Fibroblast of lung (primary cell): Measurements from ENCODE around the gene SPATA33. TPM values are rescaled to one million over a fixed set of nuclear protein-coding genes. Genes with fewer than 3 reads are reported as not detected.

Experiments
- DNase-seq, 2 donors: peaks; one replicate each; pipeline versions ENCODE4 v3.0.0 to v3.0.0-alpha.2; 2010; ENCODE audit warnings: low read depth in 2 of 2
- H2AFZ ChIP-seq: 2 replicates; pipeline ENCODE4 v1.5.1; 2012; ENCODE audit warnings: low read length, control low read depth, inconsistent platforms
- H3K27ac ChIP-seq: 2 replicates; pipeline ENCODE4 v1.5.1; 2011; ENCODE audit warnings: low read length, control low read depth; ENCODE audit not compliant: insufficient read depth
- H3K27me3 ChIP-seq: 2 replicates; pipeline ENCODE4 v1.5.1; 2011; ENCODE audit warnings: mild to moderate bottlenecking, low read length; ENCODE audit not compliant: control insufficient read depth, insufficient read depth
- H3K36me3 ChIP-seq: 2 replicates; pipeline ENCODE4 v1.5.1; 2011; ENCODE audit warnings: low read length; ENCODE audit not compliant: control insufficient read depth, insufficient read depth
- H3K4me1 ChIP-seq: 2 replicates; pipeline ENCODE4 v1.5.1; 2011; ENCODE audit warnings: low read length; ENCODE audit not compliant: control insufficient read depth, insufficient read depth; ENCODE audit errors: extremely low read depth
- H3K4me2 ChIP-seq: 2 replicates; pipeline ENCODE4 v1.5.1; 2011; ENCODE audit warnings: low read length, control low read depth; ENCODE audit not compliant: insufficient read depth; ENCODE audit errors: extremely low read depth
- H3K4me3 ChIP-seq, 4 experiments: fragments of 200-600 bp in 1 of 4; sonication (generic) in 1 of 4; replicated peaks in 1 of 4; 2 replicates each; pipeline ENCODE4 v1.5.1; 2011 to 2016; ENCODE audit warnings: low read length in 4 of 4, low read depth in 3 of 4, mild to moderate bottlenecking in 3 of 4, control low read depth in 2 of 4, inconsistent platforms in 1 of 4, mixed read lengths in 1 of 4; ENCODE audit not compliant: insufficient read depth in 1 of 4; ENCODE audit errors: control extremely low read depth in 1 of 4
- H3K79me2 ChIP-seq: 2 replicates; pipeline ENCODE4 v1.5.1; 2012; ENCODE audit warnings: mild to moderate bottlenecking, low read length, inconsistent platforms; ENCODE audit not compliant: control insufficient read depth, insufficient read depth
- H3K9ac ChIP-seq: 2 replicates; pipeline ENCODE4 v1.5.1; 2011; ENCODE audit warnings: mild to moderate bottlenecking, low read length, control low read depth; ENCODE audit not compliant: insufficient read depth
- H3K9me3 ChIP-seq: 2 replicates; pipeline ENCODE4 v1.5.1; 2012; ENCODE audit warnings: low read depth, low read length; ENCODE audit not compliant: control insufficient read depth, insufficient read depth
- H4K20me1 ChIP-seq: 2 replicates; pipeline ENCODE4 v1.5.1; 2011; ENCODE audit warnings: low read length; ENCODE audit not compliant: control insufficient read depth, insufficient read depth; ENCODE audit errors: extremely low read depth
- EZH2 ChIP-seq: IDR thresholded peaks from 2 replicates; pipeline ENCODE4 v1.5.1; 2012; ENCODE audit warnings: low read length, control low read depth, mild to moderate bottlenecking; ENCODE audit errors: missing control alignments
- polyA plus RNA-seq, 2 donors: library from polyadenylated mRNA; depleted of rRNA in 1 of 2; stranded (reverse) in 1 of 2; unstranded in 1 of 2; fragments of >200 nt; gene quantifications; 2 replicates each; pipeline ENCODE4 v1.2.1, GENCODE V29; 2011 to 2012; ENCODE audit warnings: missing spikeins in 1 of 2
- total RNA-seq: library from RNA; depleted of rRNA; stranded (reverse); fragments of >200 nt; gene quantifications from 2 replicates; pipeline ENCODE4 v1.2.1, GENCODE V29; 2014
- TF ChIP-seq, protein P1 (sequence below), 2 donors: IDR thresholded peaks in 1 of 2; conservative IDR thresholded peaks in 1 of 2; 1 replicate in 1 of 2; 2 replicates in 1 of 2; pipeline ENCODE4 v1.5.1; 2011 to 2012; ENCODE audit warnings: low read length in 2 of 2, control low read depth in 1 of 2, inconsistent platforms in 1 of 2, low read depth in 1 of 2, mild to moderate bottlenecking in 1 of 2

SPATA33 gene
- total and polyA plus RNA-seq, 2 donors (not counting 1 experiment from before 2014, with no cell fraction given) = 2.0 to 2.8 TPM

GRCh38 chr16:89655062-89655643 lies 2.5 kb upstream of the SPATA33 start:
- H3K36me3 ChIP-seq = peaks cover 9% of the 10 kb centered on the region
- H3K79me2 ChIP-seq = peaks cover 59% of the 10 kb centered on the region
- H2AFZ ChIP-seq = no peak overlapping the region
- no peaks in the 10 kb centered on the region for H3K27me3 ChIP-seq
- peaks cover 4% of the 10 kb centered on the region for H3K4me1 ChIP-seq
- H3K9ac ChIP-seq = no peak overlapping the region
- H3K4me3 ChIP-seq = no peak overlapping the region
- H4K20me1 ChIP-seq = no peaks in the 10 kb centered on the region
- no peak for TF ChIP-seq EZH2
- TF ChIP-seq, protein P1, sequence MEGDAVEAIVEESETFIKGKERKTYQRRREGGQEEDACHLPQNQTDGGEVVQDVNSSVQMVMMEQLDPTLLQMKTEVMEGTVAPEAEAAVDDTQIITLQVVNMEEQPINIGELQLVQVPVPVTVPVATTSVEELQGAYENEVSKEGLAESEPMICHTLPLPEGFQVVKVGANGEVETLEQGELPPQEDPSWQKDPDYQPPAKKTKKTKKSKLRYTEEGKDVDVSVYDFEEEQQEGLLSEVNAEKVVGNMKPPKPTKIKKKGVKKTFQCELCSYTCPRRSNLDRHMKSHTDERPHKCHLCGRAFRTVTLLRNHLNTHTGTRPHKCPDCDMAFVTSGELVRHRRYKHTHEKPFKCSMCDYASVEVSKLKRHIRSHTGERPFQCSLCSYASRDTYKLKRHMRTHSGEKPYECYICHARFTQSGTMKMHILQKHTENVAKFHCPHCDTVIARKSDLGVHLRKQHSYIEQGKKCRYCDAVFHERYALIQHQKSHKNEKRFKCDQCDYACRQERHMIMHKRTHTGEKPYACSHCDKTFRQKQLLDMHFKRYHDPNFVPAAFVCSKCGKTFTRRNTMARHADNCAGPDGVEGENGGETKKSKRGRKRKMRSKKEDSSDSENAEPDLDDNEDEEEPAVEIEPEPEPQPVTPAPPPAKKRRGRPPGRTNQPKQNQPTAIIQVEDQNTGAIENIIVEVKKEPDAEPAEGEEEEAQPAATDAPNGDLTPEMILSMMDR (conservative IDR thresholded peaks at IDR 0.05 in 1 of 2, IDR thresholded peaks at IDR 0.05 in 1 of 2; ENCODE audit: low read depth in 1 of 2, low read length in 2 of 2) = no peak
- DNase-seq = no peak
- H3K9me3 ChIP-seq = no peaks in the 10 kb centered on the region
- H3K4me2 ChIP-seq = no peak overlapping the region
- no peak overlapping the region for H3K27ac ChIP-seq

DNA sequence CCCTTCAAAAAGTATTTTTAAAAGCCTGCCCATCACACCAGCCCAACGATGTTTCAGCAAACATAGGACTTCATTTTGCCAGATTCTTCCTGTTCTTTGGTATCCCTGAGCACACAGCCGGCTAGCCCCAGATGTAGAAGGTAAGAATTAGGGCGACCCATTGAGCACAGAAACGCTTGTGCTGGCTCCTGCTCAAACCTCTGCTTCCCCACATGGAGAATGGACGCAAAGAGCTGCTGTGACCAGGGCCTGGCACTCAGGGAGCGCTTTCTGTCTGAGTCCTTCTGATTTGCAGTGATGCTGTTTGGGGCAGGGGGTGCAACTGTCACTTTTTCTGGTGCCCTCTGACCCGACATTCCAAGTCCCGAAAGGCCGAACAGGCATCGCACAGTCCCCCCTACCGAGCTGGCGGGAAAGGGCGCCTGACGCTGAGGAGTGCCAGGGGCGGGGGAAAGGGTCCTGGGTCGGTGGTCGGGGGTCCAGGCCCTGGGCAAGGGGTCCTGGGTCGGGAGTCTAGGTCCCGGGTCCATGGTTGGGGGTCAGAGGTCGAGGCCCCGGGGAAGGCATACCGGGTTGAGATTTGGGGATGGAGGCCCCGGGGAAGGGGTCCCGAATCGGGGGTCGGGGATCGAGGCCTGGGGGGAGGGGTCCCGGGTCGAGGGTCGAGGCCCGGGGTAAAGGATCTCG lies 1.1 kb upstream of the SPATA33 start:
- Histone ChIP-seq H3K9ac (peak overlapping the region; percentile 95), H3K36me3 (peaks cover 4% of the 10 kb centered on the region), H3K4me2 (peak overlapping the region; percentile 81), H3K79me2 (peaks cover 55% of the 10 kb centered on the region), H2AFZ (no peak overlapping the region), H3K9me3 (no peaks in the 10 kb centered on the region), H3K4me1 (peaks cover 4% of the 10 kb centered on the region), H3K4me3 (peak overlapping the region; percentile 56 to 92 (median 74)), H3K27ac (peak overlapping the region; percentile 91), H3K27me3 (no peaks in the 10 kb centered on the region), H4K20me1 (no peaks in the 10 kb centered on the region)
- DNase-seq = no peak
- TF ChIP-seq, protein P1 (conservative IDR thresholded peaks at IDR 0.05 in 1 of 2, IDR thresholded peaks at IDR 0.05 in 1 of 2; ENCODE audit: low read depth in 1 of 2, low read length in 2 of 2) = no peak
- no peak for TF ChIP-seq EZH2

- Histone ChIP-seq H3K9ac (peak overlapping the region; percentile 95), H3K79me2 (peaks cover 46% of the 10 kb centered on the region), H2AFZ (peak overlapping the region; percentile 91), H3K9me3 (no peaks in the 10 kb centered on the region), H3K4me2 (peak overlapping the region; percentile 83), H3K27me3 (no peaks in the 10 kb centered on the region), H3K4me1 (peaks cover 4% of the 10 kb centered on the region), H3K36me3 (peaks cover 2% of the 10 kb centered on the region), H4K20me1 (no peaks in the 10 kb centered on the region), H3K4me3 (peak overlapping the region; percentile 70 to 92 (median 81)), H3K27ac (peak overlapping the region; percentile 91)
- DNase-seq = no peak
- TF ChIP-seq EZH2 = no peak
Observed at GRCh38 chr16:89658221-89658879, 714 bp downstream of the SPATA33 start.
